ENCODE results near the gene RPH3AL. TPM values are rescaled to one million over a fixed set of nuclear protein-coding genes. Genes with fewer than 3 reads are reported as not detected.

The RPH3AL gene
- total and polyA plus RNA-seq, 2 of the 8 experiments (the other 6 are each of a cell fraction or from before 2014, with no cell fraction given) = 5.6 to 5.8 TPM

- no peak for TF ChIP-seq NANOG (IDR thresholded peaks at IDR 0.05; ENCODE audit: insufficient read depth, low read depth, low read length, poor library complexity, severe bottlenecking)
- no peak for TF ChIP-seq JUN (IDR thresholded peaks at IDR 0.05; ENCODE audit: low read depth, low read length)
- no peak for TF ChIP-seq RNF2 (IDR thresholded peaks at IDR 0.05; ENCODE audit: borderline replicate concordance, low read depth, low read length, missing control alignments, poor library complexity, severe bottlenecking)
- no peak for TF ChIP-seq TAF1 (IDR thresholded peaks at IDR 0.05; ENCODE audit: low read depth, low read length)
Measured at GRCh38 chr17:291587-291986, 61.0 kb downstream of the RPH3AL start (continued).

All from H1 (cell line).